Lung (tissue), 12 donors: ENCODE data around the gene ITK. TPM values are rescaled to one million over a fixed set of nuclear protein-coding genes. Genes with fewer than 3 reads are reported as not detected.

Experiments used
- ATAC-seq: fragments of 200-7000 bp; cut with Tn5 transposase; one replicate; pipeline ENCODE4 v1.9.1; 2020; ENCODE audit warnings: moderate number of reproducible peaks; ENCODE audit not compliant: insufficient read depth, low FRiP score
- DNase-seq, 3 donors: peaks; one replicate each; pipeline ENCODE4 v3.0.0-alpha.2; 2013 to 2017
- H3K27ac ChIP-seq, 2 donors: one replicate each; pipeline ENCODE4 v1.5.1; 2013; ENCODE audit warnings: mild to moderate bottlenecking in 2 of 2, moderate library complexity in 2 of 2, control low read depth in 1 of 2, inconsistent platforms in 1 of 2, low read depth in 1 of 2, low read length in 1 of 2
- H3K27me3 ChIP-seq, 3 donors: one replicate each; pipeline ENCODE4 v1.5.1; 2013; ENCODE audit warnings: low read length in 2 of 3; ENCODE audit not compliant: control insufficient read depth in 3 of 3, insufficient read depth in 3 of 3
- H3K36me3 ChIP-seq, 4 donors: one replicate each; pipeline ENCODE4 v1.5.1; 2013; ENCODE audit warnings: low read length in 4 of 4, mild to moderate bottlenecking in 1 of 4, moderate library complexity in 1 of 4; ENCODE audit not compliant: control insufficient read depth in 4 of 4, insufficient read depth in 4 of 4
- H3K4me1 ChIP-seq, 5 donors: one replicate each; pipeline ENCODE4 v1.5.1; 2013; ENCODE audit warnings: low read length in 5 of 5, mild to moderate bottlenecking in 2 of 5, moderate library complexity in 1 of 5; ENCODE audit not compliant: control insufficient read depth in 5 of 5, insufficient read depth in 5 of 5
- H3K4me3 ChIP-seq: one replicate; pipeline ENCODE4 v1.5.1; 2013; ENCODE audit warnings: mild to moderate bottlenecking, control low read depth, moderate library complexity
- H3K9ac ChIP-seq, 2 donors: one replicate each; pipeline ENCODE4 v1.5.1; 2013; ENCODE audit warnings: low read length in 2 of 2, control low read depth in 1 of 2; ENCODE audit not compliant: insufficient read depth in 1 of 2
- H3K9me3 ChIP-seq, 4 donors: one replicate each; pipeline ENCODE4 v1.5.1; 2013; ENCODE audit warnings: low read length in 3 of 4, mild to moderate bottlenecking in 1 of 4, moderate library complexity in 1 of 4; ENCODE audit not compliant: control insufficient read depth in 4 of 4, insufficient read depth in 3 of 4
- CTCF ChIP-seq: IDR thresholded peaks from 2 replicates; pipeline ENCODE4 v1.5.1; 2012; ENCODE audit warnings: mild to moderate bottlenecking; ENCODE audit errors: control extremely low read depth, extremely low read depth
- WGBS, 2 donors: extraction: QIAGEN DNeasy Blood & Tissue Kit; methylation state at CpG; one replicate each; pipeline ENCODE4 v1.1.7; 2013; 5-methylcytosine and 5-hydroxymethylcytosine counted together
- polyA plus RNA-seq, 2 donors: library from polyadenylated mRNA; stranded (reverse); fragments of 200-250 nt; gene quantifications; one replicate each; pipeline ENCODE4 v1.2.1, GENCODE V29; 2013
- total RNA-seq, 2 donors: library from RNA; depleted of rRNA in 1 of 2; stranded (reverse); fragments of >200 nt in 1 of 2; gene quantifications; one replicate each; pipeline ENCODE4 v1.2.1, GENCODE V29; 2014 to 2021
- donor health status: control.
- donor health status: control.
- donor health status: Bipolar disorder and iron deficiency.
- donor health status: healthy.
- donor health status: DM: yes; HTN: yes; CAD: no.

ITK gene
- total and polyA plus RNA-seq, 4 donors, result 0.91 to 3.4 (median 2.8) TPM

GRCh38 chr5:157197086-157197485, 16.4 kb downstream of the ITK start:
- no peak for ATAC-seq
- no peak for TF ChIP-seq CTCF
- 91 to 96% methylated on average over 3 of the region's 3 CpGs for WGBS, 2 donors

GRCh38 chr5:157198277-157198986, 17.8 kb downstream of the ITK start:
- no peak for DNase-seq

More at GRCh38 chr5:157197086-157197485, 16.4 kb downstream of the ITK start:
- Histone ChIP-seq H3K9me3 (no peaks in the 10 kb centered on the region), H3K36me3 (no peaks in the 10 kb centered on the region), H3K4me3 (no peak overlapping the region), H3K27ac (no peak overlapping the region), H3K4me1 (no peaks in the 10 kb centered on the region), H3K9ac (no peak overlapping the region), H3K27me3 (peaks cover 0 to 3% (median 3%) of the 10 kb centered on the region in 3 donors)
- DNase-seq, result no peak

GRCh38 chr5:157201857-157202256, 21.2 kb downstream of the ITK start:
- peaks cover 0 to 2% (median 0%) of the 10 kb centered on the region in 4 donors for H3K9me3 ChIP-seq
- 83 to 86% methylated on average over 4 of the region's 4 CpGs for WGBS, 2 donors
- H3K4me1 ChIP-seq, result no peaks in the 10 kb centered on the region
- no peak overlapping the region for H3K4me3 ChIP-seq
- no peak overlapping the region for H3K9ac ChIP-seq
- ATAC-seq, result no peak
- no peak overlapping the region for H3K27ac ChIP-seq
- no peak for TF ChIP-seq CTCF
- H3K27me3 ChIP-seq, result peaks cover 0 to 3% (median 0%) of the 10 kb centered on the region in 3 donors
- no peaks in the 10 kb centered on the region for H3K36me3 ChIP-seq
- DNase-seq, result no peak

More at GRCh38 chr5:157198277-157198986, 17.8 kb downstream of the ITK start:
- no peaks in the 10 kb centered on the region for H3K9me3 ChIP-seq
- peaks cover 0 to 3% (median 3%) of the 10 kb centered on the region in 3 donors for H3K27me3 ChIP-seq
- H3K27ac ChIP-seq, result no peak overlapping the region
- no peak overlapping the region for H3K4me3 ChIP-seq
- WGBS, 2 donors, result 43 to 58% methylated on average over 5 of the region's 5 CpGs
- no peaks in the 10 kb centered on the region for H3K4me1 ChIP-seq
- no peak for TF ChIP-seq CTCF
- no peak overlapping the region for H3K9ac ChIP-seq
- no peaks in the 10 kb centered on the region for H3K36me3 ChIP-seq
- no peak for ATAC-seq
